Measurements from ENCODE around the gene SRCAP.

- TF ChIP-seq CTCF (IDR thresholded peaks at IDR 0.05) (no peak), POLR2A (IDR thresholded peaks at IDR 0.05) (peak in 1 of 4 donors; percentile 24)
These were observed 41.8 kb upstream of the SRCAP start for GRCh38 chr16:30656974-30657865.
